PC-3 (cell line): ENCODE data around the gene GLCE. TPM values are rescaled to one million over a fixed set of nuclear protein-coding genes. Genes with fewer than 3 reads are reported as not detected.

Source experiments
- ATAC-seq: fragments of 200-7000 bp; cut with Tn5 transposase; 2 replicates; pipeline ENCODE4 v1.9.1; 2020; ENCODE audit warnings: mild to moderate bottlenecking, moderate library complexity
- BruUV-seq: library from RNA; stranded (reverse); fragments of 400-500 nt; replicated peaks from 2 replicates; lab custom pipeline; 2021; lab: Mats Ljungman, UMichigan
- CTCF ChIA-PET: fragments of 300-600 bp; sonication (Branson Sonifier 250); formaldehyde crosslinking; loops from one replicate; lab custom pipeline; 2022; ENCODE audit warnings: antibody characterized with exemption; lab: Charles Lee
- POLR2A ChIA-PET: fragments of 300-600 bp; sonication (Branson Sonifier 250); formaldehyde crosslinking; loops from one replicate; lab custom pipeline; 2022; ENCODE audit warnings: antibody characterized with exemption; ENCODE audit not compliant: unreplicated experiment; lab: Charles Lee
- DNase-seq: peaks from one replicate; pipeline ENCODE4 v3.0.0-alpha.2; 2015
- H2AFZ ChIP-seq: fragments of 300-600 bp; sonication (generic); 2 replicates; pipeline ENCODE4 v1.6.0; 2016; ENCODE audit warnings: antibody characterized with exemption, low read length
- H3F3A ChIP-seq: fragments of 300-600 bp; sonication (generic); one replicate; pipeline ENCODE4 v1.6.0; 2017; ENCODE audit warnings: antibody characterized with exemption, low read length, control low read depth, mild to moderate bottlenecking; ENCODE audit not compliant: unreplicated experiment
- H3K27ac ChIP-seq: fragments of 300-600 bp; sonication (generic); 2 replicates; pipeline ENCODE4 v1.5.1; 2016; ENCODE audit warnings: mild to moderate bottlenecking, low read length
- H3K27me3 ChIP-seq: fragments of 300-600 bp; sonication (generic); 2 replicates; pipeline ENCODE4 v1.6.1; 2016; ENCODE audit warnings: low read length, mixed read lengths
- H3K36me3 ChIP-seq: fragments of 300-600 bp; sonication (generic); 2 replicates; pipeline ENCODE4 v1.6.1; 2016; ENCODE audit warnings: low read depth, mixed run types, low read length, mixed read lengths
- H3K4me1 ChIP-seq: fragments of 300-600 bp; sonication (generic); 2 replicates; pipeline ENCODE4 v1.5.1; 2016; ENCODE audit warnings: low read length; ENCODE audit not compliant: insufficient read depth
- H3K4me2 ChIP-seq: fragments of 300-600 bp; sonication (generic); 2 replicates; pipeline ENCODE4 v1.6.0; 2016; ENCODE audit warnings: low read length
- H3K4me3 ChIP-seq: fragments of 300-600 bp; sonication (generic); 2 replicates; pipeline ENCODE4 v1.5.1; 2016; ENCODE audit warnings: mild to moderate bottlenecking, low read length, mixed read lengths
- H3K79me2 ChIP-seq: fragments of 300-600 bp; sonication (generic); 2 replicates; pipeline ENCODE4 v1.6.1; 2017; ENCODE audit warnings: low read length, mixed read lengths
- H3K9ac ChIP-seq: fragments of 300-600 bp; sonication (generic); 2 replicates; pipeline ENCODE4 v1.6.0; 2016; ENCODE audit warnings: mild to moderate bottlenecking, low read length
- H3K9me2 ChIP-seq: fragments of 300-600 bp; sonication (generic); replicated peaks from 2 replicates; pipeline ENCODE4 v1.6.1; 2016; ENCODE audit warnings: mixed run types, low read length, mixed read lengths
- H3K9me3 ChIP-seq: fragments of 300-600 bp; sonication (generic); 2 replicates; pipeline ENCODE4 v1.6.1; 2016; ENCODE audit warnings: low read length, mixed read lengths
- H4K20me1 ChIP-seq: fragments of 300-600 bp; sonication (generic); 2 replicates; pipeline ENCODE4 v1.6.1; 2016; ENCODE audit warnings: low read length, mixed read lengths
- CTCF ChIP-seq: fragments of 300-600 bp; sonication (generic); conservative IDR thresholded peaks from 2 replicates; pipeline ENCODE4 v1.5.1; 2017; ENCODE audit warnings: antibody characterized with exemption, low read depth, mild to moderate bottlenecking, low read length
- EZH2 ChIP-seq: fragments of 300-600 bp; sonication (generic); IDR thresholded peaks from one replicate; pipeline ENCODE4 v1.6.1; 2017; ENCODE audit warnings: antibody characterized with exemption, mild to moderate bottlenecking, low read length; ENCODE audit not compliant: unreplicated experiment
- EZH2phosphoT487 ChIP-seq: fragments of 300-600 bp; sonication (generic); IDR thresholded peaks from 2 replicates; pipeline ENCODE4 v1.6.1; 2018; ENCODE audit warnings: mild to moderate bottlenecking, antibody characterized with exemption, low read length, borderline replicate concordance
- intact Hi-C: fragments of 100-400 bp; cut with micrococcal nuclease; formaldehyde crosslinking; loops from 2 replicates; pipeline ENCODE4 v1.9.0; 2023
- total RNA-seq: library from RNA; depleted of rRNA; stranded (reverse); fragments of >200 nt; gene quantifications from 2 replicates; pipeline ENCODE4 v1.2.3, GENCODE V29; 2014

GLCE gene
- total RNA-seq, 1 experiment from 2014 or later, result 15.4 TPM

- intact Hi-C loops, result no loop called here
- H3K36me3 ChIP-seq, result no peaks in the 10 kb centered on the region
- ChIA-PET CTCF (interaction anchor here (0.6 kb wide), 1 partner anchor 634 kb away, joined by 3 read pairs; no protein-coding TSS in a partner anchor), POLR2A (interaction anchor here (0.6 kb wide), 1 partner anchor 106 kb away, joined by 3 read pairs; no protein-coding TSS in a partner anchor)
- no peak overlapping the region for H3K27ac ChIP-seq
- H3K9me3 ChIP-seq, result no peaks in the 10 kb centered on the region
- no peaks in the 10 kb centered on the region for H3K9me2 ChIP-seq
- no peak overlapping the region for H2AFZ ChIP-seq
- TF ChIP-seq EZH2 (no peak), CTCF (no peak), EZH2phosphoT487 (no peak)
- no TSS peak for BruUV-seq
- H3K27me3 ChIP-seq, result no peaks in the 10 kb centered on the region
- H3K79me2 ChIP-seq, result no peaks in the 10 kb centered on the region
- no peak overlapping the region for H3K9ac ChIP-seq
- H4K20me1 ChIP-seq, result no peaks in the 10 kb centered on the region
- H3K4me1 ChIP-seq, result no peaks in the 10 kb centered on the region; the same call in 1 of the 2 replicates
- H3K4me3 ChIP-seq, result no peak overlapping the region
- H3F3A ChIP-seq, result no peaks in the 10 kb centered on the region
- ATAC-seq (no peak), DNase-seq (no peak)
- H3K4me2 ChIP-seq, result no peak overlapping the region
Observed at GRCh38 chr15:69141833-69142232, 18.6 kb upstream of the GLCE start.

DNA sequence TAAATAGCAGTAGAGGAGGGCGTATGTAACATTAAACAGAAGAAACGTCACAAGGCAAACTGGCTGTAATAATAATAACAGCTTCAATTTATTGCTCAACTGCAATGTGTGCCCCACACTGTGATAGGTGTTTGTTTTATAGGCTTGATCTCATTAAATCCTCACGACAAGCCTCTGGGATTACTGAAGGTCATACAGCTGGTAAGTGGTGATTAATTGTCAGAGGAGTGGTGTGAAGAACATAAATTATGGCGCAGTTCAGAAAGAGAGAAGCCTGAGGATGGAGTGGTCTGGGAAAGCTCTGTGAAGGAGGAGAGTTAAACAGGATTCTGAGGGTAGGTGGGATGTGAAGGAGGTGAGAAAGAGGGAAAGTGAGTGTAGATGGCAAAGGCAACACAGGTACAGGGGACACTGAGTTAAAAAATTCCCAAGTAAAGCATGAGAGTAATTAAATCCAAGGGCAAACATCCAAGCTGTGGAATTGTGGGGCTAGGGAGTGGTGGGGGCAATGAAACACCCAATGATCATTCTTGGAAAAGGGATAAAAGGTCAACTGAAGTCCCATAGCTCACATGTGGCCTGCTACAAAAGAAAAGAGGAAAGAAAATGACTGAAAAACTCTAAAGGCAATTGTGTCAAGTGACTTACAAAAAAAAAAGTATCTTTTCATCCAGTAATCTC, 16.5 kb upstream of the GLCE start:
- no peak for ATAC-seq
- H2AFZ ChIP-seq, result no peak overlapping the region
- intact Hi-C loops, result no loop called here
- H3K9me2 ChIP-seq, result no peaks in the 10 kb centered on the region
- ChIA-PET CTCF (no interaction called here), POLR2A (no interaction called here)
- H3K4me2 ChIP-seq, result no peak overlapping the region
- H3K4me1 ChIP-seq, result no peaks in the 10 kb centered on the region; the same call in 1 of the 2 replicates
- H3K4me3 ChIP-seq, result no peak overlapping the region
- no TSS peak for BruUV-seq
- no peaks in the 10 kb centered on the region for H3K79me2 ChIP-seq
- H3F3A ChIP-seq, result no peaks in the 10 kb centered on the region
- no peaks in the 10 kb centered on the region for H4K20me1 ChIP-seq
- DNase-seq, result no peak
- no peaks in the 10 kb centered on the region for H3K36me3 ChIP-seq
- H3K27ac ChIP-seq, result no peak overlapping the region
- no peaks in the 10 kb centered on the region for H3K9me3 ChIP-seq
- H3K27me3 ChIP-seq, result no peaks in the 10 kb centered on the region
- H3K9ac ChIP-seq, result no peak overlapping the region
- TF ChIP-seq EZH2phosphoT487 (no peak), CTCF (no peak), EZH2 (no peak)

DNA sequence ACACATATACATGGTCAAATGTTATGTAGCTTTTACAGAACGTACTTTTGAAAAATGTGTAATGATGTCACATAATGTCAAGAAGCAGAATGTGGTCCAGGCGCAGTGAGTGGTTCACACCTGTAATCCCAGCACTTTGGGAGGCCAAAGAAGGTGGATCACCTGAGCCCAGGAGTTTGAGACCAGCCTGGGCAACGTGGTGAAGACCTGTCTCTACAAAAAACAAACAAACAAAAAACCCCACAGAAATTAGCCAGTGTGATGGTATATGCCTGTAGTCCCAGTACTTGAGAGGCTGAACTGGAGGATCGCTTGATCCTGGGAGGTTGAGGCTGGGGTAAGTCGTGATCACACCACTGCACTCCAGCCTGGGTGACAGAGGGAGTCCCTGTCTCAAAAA, 15.9 kb upstream of the GLCE start:
- DNase-seq (no peak), ATAC-seq (no peak)
- ChIA-PET POLR2A (no interaction called here), CTCF (no interaction called here)
- Histone ChIP-seq H3K4me2 (no peak overlapping the region), H3K9me2 (no peaks in the 10 kb centered on the region), H3K4me1 (no peaks in the 10 kb centered on the region; the same call in 1 of the 2 replicates), H3K27ac (no peak overlapping the region), H3K27me3 (no peaks in the 10 kb centered on the region), H3K9ac (no peak overlapping the region), H3K9me3 (no peaks in the 10 kb centered on the region), H3K79me2 (no peaks in the 10 kb centered on the region), H2AFZ (no peak overlapping the region), H4K20me1 (no peaks in the 10 kb centered on the region), H3K4me3 (no peak overlapping the region), H3F3A (no peaks in the 10 kb centered on the region), H3K36me3 (no peaks in the 10 kb centered on the region)
- TF ChIP-seq EZH2, result no peak
- BruUV-seq, result no TSS peak
- intact Hi-C loops, result no loop called here
